Superior temporal gyrus (tissue), 1 donor: ENCODE measurements around the gene TTYH1.
"Not testable (repeated sequence)": the region's sequence is repeated elsewhere in the genome, so short reads cannot be mapped to it uniquely, and the experiment has no call there.

ENCODE experiments used
- DNase-seq: peaks from one replicate; pipeline ENCODE4 v3.0.0-alpha.2; 2016; ENCODE audit errors: extremely low spot score

The TTYH1 gene

DNA sequence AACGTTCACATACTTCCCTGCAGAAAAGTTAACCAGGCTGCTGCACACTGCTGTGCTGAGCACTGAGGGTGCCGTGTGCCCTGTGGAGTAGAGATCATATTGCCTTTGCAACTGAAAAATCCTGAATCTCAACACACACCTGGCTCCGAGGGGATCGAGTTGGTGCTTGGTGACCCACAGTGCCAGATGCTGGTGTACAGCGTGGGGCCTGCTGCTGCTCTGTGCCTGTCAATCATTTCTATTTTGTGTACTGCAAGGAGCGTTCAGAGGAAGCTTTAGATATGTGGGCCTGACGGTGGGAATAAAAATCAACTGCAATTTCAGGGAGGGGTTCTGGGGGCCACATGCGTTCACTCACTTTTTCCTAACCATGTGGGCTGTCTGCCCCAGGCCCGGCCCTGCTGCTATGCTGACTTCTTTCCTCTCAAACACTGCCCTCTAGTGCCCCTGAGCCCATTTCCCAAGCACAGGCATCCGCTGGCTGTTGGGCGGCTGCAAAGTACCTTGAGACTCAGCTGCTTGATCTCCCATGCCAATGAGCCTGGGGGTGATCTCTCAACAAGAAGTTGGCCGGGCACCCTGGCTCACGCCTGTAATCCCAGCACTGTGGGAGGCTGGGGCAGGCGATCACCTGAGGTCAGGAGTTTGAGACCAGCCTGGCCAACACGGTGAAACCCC is 24.0 kb downstream of the TTYH1 start:
- peak; percentile 87 for DNase-seq

DNA sequence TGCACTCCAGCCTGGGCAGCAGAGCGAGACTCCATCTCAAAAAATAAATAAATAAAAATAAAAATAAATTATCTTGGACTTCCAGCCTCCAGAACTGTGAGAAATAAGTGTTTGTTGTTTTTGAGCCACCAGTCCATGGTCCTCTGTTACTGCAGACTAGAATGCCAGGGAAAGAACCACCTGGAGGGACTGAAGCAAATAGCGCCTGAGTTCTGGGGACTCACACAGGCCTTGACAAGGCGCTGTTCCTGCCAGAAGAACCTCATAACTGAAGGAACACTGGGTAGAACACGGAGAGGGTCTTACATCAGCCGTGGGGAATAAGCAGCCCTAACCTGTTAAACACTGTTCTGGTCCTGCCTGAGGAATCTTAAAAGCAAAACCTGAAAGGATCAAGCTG is 25.4 kb downstream of the TTYH1 start:
- DNase-seq: no peak

DNA sequence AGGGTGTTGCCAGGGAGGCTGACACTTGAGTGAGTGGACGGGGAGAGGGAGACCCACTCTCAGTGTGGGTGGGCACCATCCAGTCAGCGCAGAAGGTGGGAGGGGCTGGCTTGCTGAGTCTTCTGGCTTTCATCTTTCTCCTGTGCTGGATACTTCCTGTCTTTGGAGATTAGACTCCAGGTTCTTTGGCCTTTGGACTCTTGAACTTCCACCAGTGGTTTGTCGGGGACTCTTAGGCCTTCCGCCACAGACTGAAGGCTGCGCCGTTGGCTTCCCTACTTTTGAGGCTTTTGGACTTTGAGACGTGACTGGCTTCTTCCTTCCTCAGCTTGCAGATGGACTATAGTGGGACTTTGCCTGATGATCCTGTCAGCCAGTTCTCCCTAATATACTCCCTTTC is 29.5 kb downstream of the TTYH1 start:
- no peak for DNase-seq

DNA sequence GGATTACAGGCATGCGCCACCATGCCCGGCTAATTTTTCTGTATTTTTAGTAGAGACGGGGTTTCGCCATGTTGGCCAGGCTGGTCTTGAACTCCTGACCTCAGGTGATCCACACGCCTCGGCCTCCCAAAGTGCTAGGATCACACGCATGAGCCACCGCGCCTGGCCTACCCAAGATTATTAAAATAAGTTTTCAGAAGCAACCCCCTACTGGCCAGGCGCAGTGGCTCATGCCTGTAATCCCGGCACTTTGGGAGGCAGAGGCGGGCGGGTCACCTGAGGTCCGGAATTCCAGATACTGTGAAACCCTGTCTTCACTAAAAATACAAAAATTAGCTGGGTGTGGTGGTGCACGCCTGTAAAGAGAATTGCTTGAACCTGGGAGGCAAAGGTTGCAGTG is 31.1 kb downstream of the TTYH1 start:
- not testable (repeated sequence) for DNase-seq

DNA sequence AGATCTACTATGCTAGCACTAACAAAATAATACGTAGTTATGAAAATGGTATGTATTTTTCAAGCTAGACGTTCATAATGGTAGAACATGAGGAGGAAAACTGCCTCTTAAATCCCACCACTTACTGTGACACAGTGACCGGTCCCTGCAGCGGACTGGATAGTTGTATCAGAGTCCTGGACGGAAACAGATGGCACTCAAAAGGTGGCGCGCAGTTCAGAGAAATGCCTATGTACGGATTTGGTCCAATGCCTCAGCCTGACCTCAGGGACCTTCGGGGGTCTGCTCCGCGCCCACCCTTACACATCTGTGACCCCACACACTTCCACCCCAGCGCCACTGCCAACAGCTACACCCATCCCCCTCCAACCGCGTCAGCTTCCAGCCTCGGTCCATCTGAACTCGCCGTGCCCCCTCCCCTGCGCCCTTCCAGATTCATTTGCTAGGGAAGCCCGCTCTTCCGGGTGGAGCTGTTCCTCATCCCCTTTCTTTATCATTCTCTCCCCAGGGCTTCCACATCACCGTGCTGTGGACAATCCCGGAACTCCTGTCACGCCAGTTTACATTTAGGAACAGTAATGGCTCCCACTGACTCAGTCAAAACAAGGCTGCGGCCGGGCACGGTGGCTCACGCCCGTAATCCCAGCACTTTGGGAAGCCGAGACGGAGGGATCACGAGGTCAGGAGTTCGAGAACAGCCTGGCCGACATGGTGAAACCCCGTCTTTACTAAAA is 32.9 kb downstream of the TTYH1 start:
- peak; percentile 38 for DNase-seq

DNA sequence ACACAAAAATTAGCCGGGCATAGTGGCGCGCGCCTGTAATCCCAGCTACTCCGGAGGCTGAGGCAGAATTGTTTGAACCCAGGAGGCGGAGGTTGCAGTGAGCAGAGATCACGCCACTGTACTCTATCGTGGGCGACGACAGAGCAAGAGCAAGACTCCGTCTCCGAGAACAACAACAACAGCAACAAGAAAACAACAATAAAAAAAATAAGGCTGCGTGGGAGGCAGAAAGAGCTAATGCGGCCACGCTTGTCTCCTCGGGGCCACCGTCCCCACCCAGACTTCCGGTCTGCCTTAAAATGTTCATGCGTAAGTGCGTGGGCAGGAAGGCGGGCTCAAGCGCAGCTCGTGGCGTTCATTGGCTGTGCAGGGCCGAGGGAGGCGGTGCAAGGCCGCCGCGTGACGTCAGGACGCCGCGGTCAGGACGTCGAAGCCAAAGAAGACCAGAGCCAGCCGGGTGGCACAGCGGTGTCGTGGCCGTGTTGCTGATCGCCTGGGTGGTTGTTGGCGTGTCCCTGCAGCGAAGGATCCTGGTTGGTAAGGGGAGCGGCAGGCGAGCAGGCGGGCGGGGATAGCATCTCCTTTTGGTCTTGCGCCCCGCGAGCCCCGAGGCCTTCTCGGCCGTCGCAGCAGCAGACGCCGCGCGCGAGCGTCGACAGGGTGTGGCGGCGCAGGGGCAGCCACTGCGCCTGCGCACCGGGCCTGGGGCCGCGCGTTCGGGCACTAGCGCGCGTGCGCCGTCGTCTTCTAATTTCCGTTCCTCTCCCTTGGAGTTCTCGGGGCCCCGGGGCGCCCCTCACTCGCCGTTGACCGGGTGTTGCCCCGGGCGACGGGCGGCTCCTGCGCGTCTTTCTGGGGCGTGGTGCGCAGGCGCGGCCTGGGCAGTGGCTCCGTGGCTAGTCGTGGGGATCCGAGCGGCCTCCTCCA is 33.8 kb downstream of the TTYH1 start, which contains the start of gene LENG8:
Gene LENG8 (plus strand): TSS at position 426 of the 927 bp plus-strand sequence. CDS start 2,146 bp downstream, outside the sequence.
- peak; percentile 99 for DNase-seq

DNA sequence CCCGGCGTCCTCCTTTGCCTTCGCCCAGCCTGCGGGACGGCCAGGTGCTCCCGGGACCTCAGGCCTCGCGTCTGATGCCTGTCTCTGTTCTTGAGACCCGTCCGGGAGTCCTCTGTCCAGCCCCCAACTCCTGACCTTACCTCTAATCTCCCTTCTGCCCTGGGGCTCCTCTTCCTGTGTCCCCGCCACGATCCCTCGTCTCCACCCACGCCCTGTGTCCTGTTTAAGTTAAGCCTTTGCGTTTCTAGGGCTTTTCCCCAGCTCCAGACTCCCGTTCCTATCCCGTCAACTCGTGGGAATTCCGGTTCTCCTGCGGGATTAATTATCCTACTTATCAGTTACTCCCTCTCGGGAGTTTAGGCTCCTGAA is 34.4 kb downstream of the TTYH1 start:
- DNase-seq: no peak

DNA sequence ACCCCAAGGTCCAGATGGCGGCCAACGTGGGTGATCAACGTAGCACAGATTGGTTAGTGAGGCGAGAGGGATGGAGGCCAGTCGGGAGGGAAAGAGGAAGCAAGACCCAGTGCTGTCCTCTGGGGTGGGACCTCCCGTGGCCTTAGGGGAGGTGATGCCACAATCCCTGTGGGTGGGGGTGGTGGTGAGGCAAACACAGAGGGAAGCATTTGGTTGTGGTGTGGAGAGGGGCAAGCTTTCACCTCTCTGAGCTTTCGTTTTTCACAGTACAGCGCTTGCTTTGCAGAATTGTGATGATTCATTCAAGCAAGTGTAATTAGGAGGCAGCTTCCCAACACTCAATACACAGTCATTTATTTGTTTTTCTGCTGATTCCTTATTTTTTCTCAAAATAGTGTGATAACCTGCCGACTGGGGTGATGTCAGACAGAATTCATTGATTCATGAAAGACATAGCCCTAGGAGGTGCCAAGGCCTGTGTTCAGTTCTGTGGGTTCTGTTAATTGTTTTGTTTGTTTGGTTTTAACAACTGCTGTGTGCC is 36.1 kb downstream of the TTYH1 start:
- DNase-seq: no peak

DNA sequence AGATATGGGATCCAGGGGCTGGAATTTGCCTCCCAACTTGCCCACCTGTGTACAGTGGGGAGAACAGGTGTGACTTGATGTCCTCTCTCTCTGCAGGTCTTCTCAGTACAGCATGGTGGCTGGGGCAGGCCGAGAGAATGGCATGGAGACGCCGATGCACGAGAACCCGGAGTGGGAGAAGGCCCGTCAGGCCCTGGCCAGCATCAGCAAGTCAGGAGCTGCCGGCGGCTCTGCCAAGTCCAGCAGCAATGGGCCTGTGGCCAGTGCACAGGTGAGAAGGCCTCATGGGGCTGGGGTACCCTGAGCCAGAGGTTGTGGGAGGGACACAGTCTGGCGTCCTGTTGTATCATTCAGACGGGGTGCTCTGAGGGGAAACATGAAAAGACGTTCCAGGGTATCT is 36.7 kb downstream of the TTYH1 start:
- DNase-seq: no peak

DNA sequence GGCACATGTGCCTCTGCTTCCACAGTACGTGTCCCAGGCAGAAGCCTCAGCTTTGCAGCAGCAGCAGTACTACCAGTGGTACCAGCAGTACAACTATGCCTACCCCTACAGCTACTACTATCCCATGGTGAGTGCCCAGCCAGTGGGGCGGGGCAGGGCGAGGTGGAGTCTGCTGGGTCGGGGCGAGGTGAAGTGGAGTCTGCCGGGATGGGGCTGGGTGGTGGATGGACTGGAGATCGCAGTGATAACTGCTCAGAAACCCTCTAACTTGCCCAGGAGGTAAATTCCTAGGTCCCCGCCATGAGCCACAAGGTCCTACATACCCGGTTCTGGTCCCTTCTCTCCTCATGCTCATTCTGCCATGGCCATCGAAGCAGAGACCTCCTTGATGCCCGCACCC is 37.4 kb downstream of the TTYH1 start:
- no peak for DNase-seq

DNA sequence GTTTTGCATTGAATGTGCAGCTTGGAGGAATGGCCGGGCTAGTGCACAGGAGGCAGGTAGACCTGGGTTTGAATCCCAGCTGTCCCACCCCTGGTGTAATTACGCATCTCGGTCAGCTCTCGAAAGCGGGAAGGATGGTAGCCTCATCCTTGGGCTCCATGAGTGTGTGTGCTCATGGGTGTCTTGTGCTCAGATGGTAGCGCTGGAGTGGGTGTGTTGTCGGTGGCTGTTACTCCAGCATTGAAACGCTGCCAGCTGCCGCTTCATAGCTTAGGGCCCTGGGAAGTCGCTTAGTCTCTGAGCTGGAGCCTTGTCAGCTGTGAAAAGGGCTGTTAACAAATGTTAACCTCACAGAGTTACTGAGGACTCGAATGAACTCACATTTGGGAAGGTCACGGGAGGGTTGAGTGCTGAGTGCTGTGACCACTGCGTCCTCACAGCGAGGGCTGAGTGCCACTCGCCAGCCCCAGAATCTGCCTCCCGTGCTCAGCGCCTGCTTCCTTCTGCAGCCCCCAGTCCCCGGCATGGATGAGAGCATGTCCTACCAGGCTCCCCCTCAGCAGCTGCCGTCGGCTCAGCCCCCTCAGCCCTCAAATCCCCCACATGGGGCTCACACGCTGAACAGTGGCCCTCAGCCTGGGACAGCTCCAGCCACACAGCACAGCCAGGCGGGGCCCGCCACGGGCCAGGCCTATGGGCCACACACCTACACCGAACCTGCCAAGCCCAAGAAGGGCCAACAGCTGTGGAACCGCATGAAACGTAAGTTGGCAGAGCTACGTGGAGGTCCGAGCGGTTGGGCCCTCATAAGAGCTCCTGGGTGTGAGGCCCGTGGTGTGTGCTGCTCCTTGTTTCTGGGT is 38.9 kb downstream of the TTYH1 start:
- DNase-seq: no peak

DNA sequence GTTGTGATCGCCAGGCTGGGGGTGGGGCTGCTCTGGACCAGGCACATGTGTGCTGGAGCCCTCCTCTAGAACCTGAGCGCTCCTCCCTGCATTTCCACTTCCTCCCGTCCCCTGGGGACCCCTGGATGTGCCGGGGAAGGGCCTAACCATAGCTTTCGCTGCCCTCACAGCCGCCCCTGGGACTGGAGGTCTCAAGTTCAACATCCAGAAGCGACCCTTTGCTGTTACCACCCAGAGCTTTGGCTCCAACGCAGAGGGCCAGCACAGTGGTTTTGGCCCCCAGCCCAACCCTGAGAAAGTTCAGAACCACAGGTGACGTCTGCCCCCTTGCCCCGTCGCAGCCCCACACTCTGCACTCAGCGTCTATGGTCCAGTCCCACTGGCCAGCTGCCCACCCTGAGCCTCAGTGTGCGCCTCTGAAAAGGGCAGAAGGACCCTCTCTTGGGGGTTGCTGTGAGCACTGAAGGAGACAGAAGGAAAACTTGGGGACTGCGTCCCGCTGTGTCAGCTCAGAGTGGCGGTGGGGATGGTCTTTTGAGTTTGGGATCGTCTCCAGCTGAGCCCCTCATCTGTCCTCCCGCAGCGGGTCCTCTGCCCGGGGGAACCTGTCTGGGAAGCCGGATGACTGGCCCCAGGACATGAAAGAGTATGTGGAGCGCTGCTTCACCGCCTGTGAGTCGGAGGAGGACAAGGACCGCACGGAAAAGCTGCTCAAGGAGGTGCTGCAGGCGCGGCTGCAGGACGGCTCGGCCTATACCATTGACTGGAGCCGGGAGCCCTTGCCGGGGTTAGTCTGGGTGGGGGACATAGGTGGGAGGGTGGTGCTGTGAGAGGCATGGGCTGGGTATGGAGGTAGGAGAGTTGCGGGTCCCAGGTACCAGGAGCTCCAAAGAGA is 39.8 kb downstream of the TTYH1 start:
- no peak for DNase-seq

DNA sequence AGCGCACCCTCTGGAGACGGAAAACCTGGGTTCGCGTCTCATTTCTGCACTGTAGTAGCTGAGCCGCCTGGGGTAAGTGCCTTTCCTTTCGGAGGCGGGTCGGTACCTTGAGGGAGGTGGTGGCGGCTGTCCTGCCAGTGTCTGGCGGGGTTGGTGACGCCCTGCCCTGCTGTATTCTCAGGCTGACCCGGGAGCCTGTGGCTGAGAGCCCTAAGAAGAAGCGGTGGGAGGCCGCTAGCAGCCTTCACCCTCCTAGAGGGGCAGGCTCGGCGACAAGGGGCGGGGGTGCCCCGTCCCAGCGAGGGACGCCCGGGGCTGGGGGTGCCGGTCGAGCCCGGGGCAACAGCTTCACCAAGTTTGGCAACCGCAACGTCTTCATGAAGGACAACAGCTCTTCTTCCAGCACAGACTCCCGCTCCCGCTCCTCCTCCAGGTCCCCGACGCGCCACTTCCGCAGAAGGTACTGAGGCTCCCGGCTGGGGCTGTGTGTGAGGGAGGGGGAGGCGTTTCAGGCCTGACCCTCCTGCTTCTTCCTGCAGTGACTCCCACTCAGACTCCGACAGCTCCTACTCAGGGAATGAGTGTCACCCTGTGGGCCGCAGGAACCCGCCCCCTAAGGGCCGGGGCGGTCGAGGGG is 40.6 kb downstream of the TTYH1 start:
- no peak for DNase-seq

DNA sequence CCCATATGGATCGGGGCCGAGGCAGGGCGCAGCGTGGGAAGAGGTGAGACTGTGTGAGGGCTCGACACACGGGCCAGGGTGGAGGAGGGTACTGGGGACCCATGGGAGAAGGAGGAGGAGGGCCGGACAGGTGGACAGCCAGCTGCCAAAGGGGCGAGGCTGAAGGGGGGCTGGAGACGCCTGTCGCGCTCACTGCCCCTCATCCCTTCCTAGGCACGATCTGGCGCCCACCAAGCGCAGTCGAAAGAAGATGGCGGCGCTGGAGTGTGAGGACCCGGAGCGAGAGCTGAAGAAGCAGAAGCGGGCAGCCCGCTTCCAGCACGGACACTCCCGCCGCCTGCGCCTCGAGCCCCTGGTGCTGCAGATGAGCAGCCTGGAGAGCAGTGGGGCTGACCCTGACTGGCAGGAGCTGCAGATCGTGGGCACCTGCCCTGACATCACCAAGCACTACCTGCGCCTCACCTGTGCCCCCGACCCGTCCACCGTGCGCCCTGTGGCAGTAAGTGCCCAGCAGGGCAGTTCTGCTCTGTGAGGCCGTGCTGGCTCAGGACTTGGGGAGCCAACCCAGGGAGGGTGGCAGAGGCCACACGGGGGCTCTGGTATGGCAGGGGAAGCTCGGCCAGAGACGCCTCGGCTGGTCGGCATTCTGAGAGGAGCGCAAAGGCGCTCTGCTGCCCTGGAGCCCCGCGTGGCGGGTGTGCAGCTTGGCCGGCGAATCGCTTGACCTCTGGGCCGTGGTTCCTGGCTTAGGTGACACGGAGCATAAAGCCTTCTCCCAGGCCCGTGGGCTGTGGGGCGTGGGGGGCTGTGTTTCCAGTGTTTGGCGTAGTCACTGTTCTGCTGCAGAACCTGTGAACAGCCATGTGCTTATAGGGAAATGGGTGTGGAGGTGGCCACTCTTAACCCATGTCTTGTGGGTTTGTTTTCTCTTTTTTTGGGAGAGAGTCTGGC is 41.4 kb downstream of the TTYH1 start:
- no peak for DNase-seq

DNA sequence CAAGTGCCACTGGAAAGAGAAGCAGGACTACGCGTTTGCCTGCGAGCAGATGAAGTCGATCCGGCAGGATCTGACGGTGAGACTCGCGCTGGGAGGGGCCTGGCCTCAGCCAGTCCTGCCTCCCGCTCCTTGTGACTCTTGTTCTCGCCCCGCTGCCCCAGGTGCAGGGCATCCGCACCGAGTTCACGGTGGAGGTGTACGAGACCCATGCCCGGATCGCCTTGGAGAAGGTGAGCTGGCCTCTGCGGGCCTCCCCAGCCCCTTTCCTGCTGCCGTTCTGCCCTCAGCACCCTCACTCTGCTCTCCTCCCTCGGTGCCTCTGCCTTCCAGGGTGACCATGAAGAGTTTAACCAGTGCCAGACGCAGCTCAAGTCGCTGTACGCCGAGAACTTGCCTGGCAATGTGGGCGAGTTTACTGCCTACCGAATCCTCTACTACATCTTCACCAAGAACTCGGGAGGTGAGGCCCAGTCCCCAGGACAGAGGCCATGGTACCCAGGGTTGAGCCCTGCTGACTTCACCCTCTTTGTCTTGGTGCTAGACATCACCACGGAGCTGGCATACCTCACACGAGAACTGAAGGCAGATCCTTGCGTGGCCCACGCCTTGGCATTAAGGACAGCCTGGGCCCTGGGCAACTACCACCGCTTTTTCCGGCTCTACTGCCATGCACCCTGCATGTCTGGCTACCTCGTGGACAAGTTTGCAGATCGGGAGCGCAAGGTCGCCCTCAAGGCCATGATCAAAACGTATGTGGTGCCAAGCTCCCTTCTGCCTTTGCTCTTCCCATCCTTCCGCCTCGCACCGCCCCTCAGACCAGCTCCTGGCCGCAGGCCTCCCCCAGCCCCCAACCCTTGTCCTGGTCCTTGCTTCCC is 42.7 kb downstream of the TTYH1 start:
- no peak for DNase-seq

DNA sequence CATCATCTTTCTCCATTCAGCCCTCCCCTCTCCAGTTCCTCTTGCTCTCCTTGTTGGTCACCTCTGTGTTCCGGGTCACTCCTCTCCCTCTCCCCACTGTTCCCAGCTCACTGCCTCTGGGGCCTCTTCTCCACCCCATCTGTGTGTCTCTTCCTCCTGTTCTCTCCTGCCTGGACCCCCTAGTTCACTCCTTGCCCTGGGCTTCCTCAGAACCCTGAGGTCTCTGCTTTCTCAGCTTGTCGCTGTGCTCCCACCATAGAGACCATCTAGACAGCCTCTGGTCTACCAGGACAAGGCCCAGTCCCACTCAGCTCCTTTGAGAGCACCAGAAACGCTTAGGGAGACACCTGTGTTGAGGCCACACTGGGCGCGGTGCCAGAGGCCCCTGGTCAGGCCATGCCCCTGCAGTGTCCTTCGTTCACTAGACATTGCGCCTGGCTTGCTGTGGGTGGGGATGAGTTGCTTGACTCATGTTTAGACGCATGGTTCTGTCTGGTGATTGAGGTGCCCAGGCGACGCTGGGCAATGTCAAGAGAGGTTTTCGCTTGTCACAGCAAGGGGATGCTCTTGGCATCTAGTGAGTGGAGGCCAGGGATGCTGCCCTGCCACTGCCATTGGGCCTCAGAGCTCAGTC is 43.5 kb downstream of the TTYH1 start:
- DNase-seq: no peak
